ENCODE measurements around the gene SLC2A6. TPM values are rescaled to one million over a fixed set of nuclear protein-coding genes. Genes with fewer than 3 reads are reported as not detected.

The SLC2A6 gene
- total and polyA plus RNA-seq, 4 experiments from 2014 or later = 0.41 to 2.5 (median 1.4) TPM

GRCh38 chr9:133436681-133437080 is 42.2 kb downstream of the SLC2A6 start:
- Mint-ChIP-seq H3K4me3 (no peak overlapping the region), H3K4me1 (no peaks in the 10 kb centered on the region), H3K27me3 (peaks cover 0 to 1% of the 10 kb centered on the region in 2 donors), H3K9me3 (no peaks in the 10 kb centered on the region), H3K36me3 (no peaks in the 10 kb centered on the region), H3K27ac (no peak overlapping the region)
- no peaks in the 10 kb centered on the region for H3K36me3 ChIP-seq (ENCODE audit: insufficient read depth, low read length)
- ChIA-PET CTCF (ENCODE audit: partially characterized antibody) (no interaction called here), POLR2A (ENCODE audit: partially characterized antibody) (no interaction called here)
- no peaks in the 10 kb centered on the region for H3K27me3 ChIP-seq (ENCODE audit: insufficient read depth, low read length)
- no peaks in the 10 kb centered on the region for H3K4me1 ChIP-seq (ENCODE audit: insufficient read depth, low read length)
- no peak overlapping the region for H3K27ac ChIP-seq (ENCODE audit: low read depth, low read length)
- intact Hi-C loops (cut with micrococcal nuclease) = no loop called here
- DNase-seq = no peak
- H3K4me3 ChIP-seq (ENCODE audit: low read length in 2 of 2) = no peak overlapping the region
- H3K9me3 ChIP-seq (ENCODE audit: control insufficient read depth in 1 of 2, low read length in 2 of 2) = no peaks in the 10 kb centered on the region

GRCh38 chr9:133433351-133433843 is 45.5 kb downstream of the SLC2A6 start:
- H3K4me3 ChIP-seq (ENCODE audit: low read length in 2 of 2) = no peak overlapping the region
- H3K27me3 ChIP-seq (ENCODE audit: insufficient read depth, low read length) = no peaks in the 10 kb centered on the region
- ChIA-PET CTCF (ENCODE audit: partially characterized antibody) (no interaction called here), POLR2A (ENCODE audit: partially characterized antibody) (no interaction called here)
- Mint-ChIP-seq H3K4me3 (no peak overlapping the region), H3K9me3 (no peaks in the 10 kb centered on the region), H3K27me3 (peaks cover 4% of the 10 kb centered on the region in 2 donors), H3K36me3 (no peaks in the 10 kb centered on the region), H3K4me1 (peaks cover 0 to 4% (median 0%) of the 10 kb centered on the region in 4 donors), H3K27ac (no peak overlapping the region)
- no peak for DNase-seq
- no peaks in the 10 kb centered on the region for H3K36me3 ChIP-seq (ENCODE audit: insufficient read depth, low read length)
- H3K27ac ChIP-seq (ENCODE audit: low read depth, low read length) = no peak overlapping the region
- H3K4me1 ChIP-seq (ENCODE audit: insufficient read depth, low read length) = no peaks in the 10 kb centered on the region
- intact Hi-C loops (cut with micrococcal nuclease) = no loop called here
- H3K9me3 ChIP-seq (ENCODE audit: control insufficient read depth in 1 of 2, low read length in 2 of 2) = no peaks in the 10 kb centered on the region

- Mint-ChIP-seq H3K4me1 (peaks cover 3 to 8% (median 4%) of the 10 kb centered on the region in 4 donors), H3K4me3 (peak overlapping the region in 5 of 8 donors; percentile 3 to 70 (median 16)), H3K27me3 (peaks cover 13 to 17% of the 10 kb centered on the region in 2 donors), H3K9me3 (no peaks in the 10 kb centered on the region), H3K36me3 (no peaks in the 10 kb centered on the region), H3K27ac (no peak overlapping the region)
- Histone ChIP-seq H3K27ac (ENCODE audit: low read depth, low read length) (no peak overlapping the region), H3K9me3 (ENCODE audit: control insufficient read depth in 1 of 2, low read length in 2 of 2) (no peaks in the 10 kb centered on the region), H3K4me1 (ENCODE audit: insufficient read depth, low read length) (no peaks in the 10 kb centered on the region), H3K36me3 (ENCODE audit: insufficient read depth, low read length) (no peaks in the 10 kb centered on the region), H3K4me3 (ENCODE audit: low read length in 2 of 2) (no peak overlapping the region), H3K27me3 (ENCODE audit: insufficient read depth, low read length) (peaks cover 6% of the 10 kb centered on the region)
- intact Hi-C loops (cut with micrococcal nuclease) = no loop called here
- ChIA-PET CTCF (ENCODE audit: partially characterized antibody) (interaction anchor here (3.0 kb wide), 1 partner anchor 25 kb away, joined by 9 read pairs; no protein-coding TSS in a partner anchor), POLR2A (ENCODE audit: partially characterized antibody) (no interaction called here)
- DNase-seq = no peak
Observed at GRCh38 chr9:133430244-133430643, 48.7 kb downstream of the SLC2A6 start.

GRCh38 chr9:133429641-133430161 is 49.2 kb downstream of the SLC2A6 start:
- H3K27ac ChIP-seq (ENCODE audit: low read depth, low read length) = no peak overlapping the region
- peak overlapping the region in 4 of 8 donors; percentile 3 to 62 (median 16) for H3K4me3 Mint-ChIP-seq
- no peak overlapping the region for H3K27ac Mint-ChIP-seq
- no peaks in the 10 kb centered on the region for H3K4me1 ChIP-seq (ENCODE audit: insufficient read depth, low read length)
- no peaks in the 10 kb centered on the region for H3K9me3 ChIP-seq (ENCODE audit: control insufficient read depth in 1 of 2, low read length in 2 of 2)
- peaks cover 13 to 17% of the 10 kb centered on the region in 2 donors for H3K27me3 Mint-ChIP-seq
- H3K27me3 ChIP-seq (ENCODE audit: insufficient read depth, low read length) = peaks cover 6% of the 10 kb centered on the region
- H3K9me3 Mint-ChIP-seq = no peaks in the 10 kb centered on the region
- POLR2A ChIA-PET (ENCODE audit: partially characterized antibody) = no interaction called here
- H3K4me3 ChIP-seq (ENCODE audit: low read length in 2 of 2) = no peak overlapping the region
- intact Hi-C loops (cut with micrococcal nuclease) = no loop called here
- peaks cover 3 to 8% (median 4%) of the 10 kb centered on the region in 4 donors for H3K4me1 Mint-ChIP-seq
- CTCF ChIA-PET (ENCODE audit: partially characterized antibody) = interaction anchor here (3.0 kb wide), 1 partner anchor 24 kb away, joined by 9 read pairs; no protein-coding TSS in a partner anchor
- DNase-seq = peak in 1 of 5 donors; percentile 35
- no peaks in the 10 kb centered on the region for H3K36me3 ChIP-seq (ENCODE audit: insufficient read depth, low read length)
- H3K36me3 Mint-ChIP-seq = no peaks in the 10 kb centered on the region

GRCh38 chr9:133429214-133429613 is 49.7 kb downstream of the SLC2A6 start:
- Histone ChIP-seq H3K27me3 (ENCODE audit: insufficient read depth, low read length) (peaks cover 6% of the 10 kb centered on the region), H3K4me1 (ENCODE audit: insufficient read depth, low read length) (no peaks in the 10 kb centered on the region), H3K36me3 (ENCODE audit: insufficient read depth, low read length) (no peaks in the 10 kb centered on the region), H3K9me3 (ENCODE audit: control insufficient read depth in 1 of 2, low read length in 2 of 2) (no peaks in the 10 kb centered on the region), H3K4me3 (ENCODE audit: low read length in 2 of 2) (no peak overlapping the region), H3K27ac (ENCODE audit: low read depth, low read length) (no peak overlapping the region)
- Mint-ChIP-seq H3K9me3 (no peaks in the 10 kb centered on the region), H3K4me1 (peaks cover 3 to 8% (median 4%) of the 10 kb centered on the region in 4 donors), H3K36me3 (no peaks in the 10 kb centered on the region), H3K27ac (no peak overlapping the region), H3K4me3 (no peak overlapping the region), H3K27me3 (peaks cover 13 to 17% of the 10 kb centered on the region in 2 donors)
- CTCF ChIA-PET (ENCODE audit: partially characterized antibody) = no interaction called here
- DNase-seq = peak in 1 of 5 donors; percentile 15
- POLR2A ChIA-PET (ENCODE audit: partially characterized antibody) = no interaction called here
- intact Hi-C loops (cut with micrococcal nuclease) = no loop called here

GRCh38 chr9:133428617-133429101 is 50.2 kb downstream of the SLC2A6 start:
- ChIA-PET CTCF (ENCODE audit: partially characterized antibody) (no interaction called here), POLR2A (ENCODE audit: partially characterized antibody) (no interaction called here)
- Histone ChIP-seq H3K4me3 (ENCODE audit: low read length in 2 of 2) (no peak overlapping the region), H3K27ac (ENCODE audit: low read depth, low read length) (no peak overlapping the region), H3K27me3 (ENCODE audit: insufficient read depth, low read length) (peaks cover 6% of the 10 kb centered on the region), H3K36me3 (ENCODE audit: insufficient read depth, low read length) (no peaks in the 10 kb centered on the region), H3K9me3 (ENCODE audit: control insufficient read depth in 1 of 2, low read length in 2 of 2) (no peaks in the 10 kb centered on the region), H3K4me1 (ENCODE audit: insufficient read depth, low read length) (no peaks in the 10 kb centered on the region)
- intact Hi-C loops (cut with micrococcal nuclease) = no loop called here
- DNase-seq = no peak
- H3K36me3 Mint-ChIP-seq = no peaks in the 10 kb centered on the region
- H3K4me1 Mint-ChIP-seq = peaks cover 3 to 8% (median 4%) of the 10 kb centered on the region in 4 donors
- no peak overlapping the region for H3K27ac Mint-ChIP-seq
- H3K4me3 Mint-ChIP-seq = no peak overlapping the region
- H3K9me3 Mint-ChIP-seq = no peaks in the 10 kb centered on the region
- H3K27me3 Mint-ChIP-seq = peaks cover 13 to 17% of the 10 kb centered on the region in 2 donors

- Mint-ChIP-seq H3K4me1 (peaks cover 3 to 8% (median 4%) of the 10 kb centered on the region in 4 donors), H3K36me3 (no peaks in the 10 kb centered on the region), H3K27ac (peak overlapping the region in 1 of 7 donors; percentile 62), H3K27me3 (peaks cover 13 to 17% of the 10 kb centered on the region in 2 donors), H3K4me3 (peak overlapping the region in 7 of 8 donors; percentile 20 to 68 (median 46)), H3K9me3 (no peaks in the 10 kb centered on the region)
- Histone ChIP-seq H3K27ac (ENCODE audit: low read depth, low read length) (no peak overlapping the region), H3K36me3 (ENCODE audit: insufficient read depth, low read length) (no peaks in the 10 kb centered on the region), H3K4me1 (ENCODE audit: insufficient read depth, low read length) (no peaks in the 10 kb centered on the region), H3K27me3 (ENCODE audit: insufficient read depth, low read length) (peaks cover 6% of the 10 kb centered on the region), H3K4me3 (ENCODE audit: low read length in 2 of 2) (peak overlapping the region in 1 of 2 donors; percentile 32), H3K9me3 (ENCODE audit: control insufficient read depth in 1 of 2, low read length in 2 of 2) (no peaks in the 10 kb centered on the region)
- DNase-seq = no peak
- intact Hi-C loops (cut with micrococcal nuclease) = no loop called here
- ChIA-PET POLR2A (ENCODE audit: partially characterized antibody) (no interaction called here), CTCF (ENCODE audit: partially characterized antibody) (no interaction called here)
Observed at GRCh38 chr9:133427658-133428348, 51.1 kb downstream of the SLC2A6 start.

Measured in CD4-positive, alpha-beta memory T cell (primary cell).